Lung (tissue), 12 donors: ENCODE results near the gene CDH26. TPM values are rescaled to one million over a fixed set of nuclear protein-coding genes. Genes with fewer than 3 reads are reported as not detected.

Experiments
- ATAC-seq: fragments of 200-7000 bp; cut with Tn5 transposase; one replicate; pipeline ENCODE4 v1.9.1; 2020; ENCODE audit warnings: moderate number of reproducible peaks; ENCODE audit not compliant: insufficient read depth, low FRiP score
- DNase-seq, 3 donors: peaks; one replicate each; pipeline ENCODE4 v3.0.0-alpha.2; 2013 to 2017
- H3K27ac ChIP-seq, 2 donors: one replicate each; pipeline ENCODE4 v1.5.1; 2013; ENCODE audit warnings: mild to moderate bottlenecking in 2 of 2, moderate library complexity in 2 of 2, control low read depth in 1 of 2, inconsistent platforms in 1 of 2, low read depth in 1 of 2, low read length in 1 of 2
- H3K27me3 ChIP-seq, 3 donors: one replicate each; pipeline ENCODE4 v1.5.1; 2013; ENCODE audit warnings: low read length in 2 of 3; ENCODE audit not compliant: control insufficient read depth in 3 of 3, insufficient read depth in 3 of 3
- H3K36me3 ChIP-seq, 4 donors: one replicate each; pipeline ENCODE4 v1.5.1; 2013; ENCODE audit warnings: low read length in 4 of 4, mild to moderate bottlenecking in 1 of 4, moderate library complexity in 1 of 4; ENCODE audit not compliant: control insufficient read depth in 4 of 4, insufficient read depth in 4 of 4
- H3K4me1 ChIP-seq, 5 donors: one replicate each; pipeline ENCODE4 v1.5.1; 2013; ENCODE audit warnings: low read length in 5 of 5, mild to moderate bottlenecking in 2 of 5, moderate library complexity in 1 of 5; ENCODE audit not compliant: control insufficient read depth in 5 of 5, insufficient read depth in 5 of 5
- H3K4me3 ChIP-seq: one replicate; pipeline ENCODE4 v1.5.1; 2013; ENCODE audit warnings: mild to moderate bottlenecking, control low read depth, moderate library complexity
- H3K9ac ChIP-seq, 2 donors: one replicate each; pipeline ENCODE4 v1.5.1; 2013; ENCODE audit warnings: low read length in 2 of 2, control low read depth in 1 of 2; ENCODE audit not compliant: insufficient read depth in 1 of 2
- H3K9me3 ChIP-seq, 4 donors: one replicate each; pipeline ENCODE4 v1.5.1; 2013; ENCODE audit warnings: low read length in 3 of 4, mild to moderate bottlenecking in 1 of 4, moderate library complexity in 1 of 4; ENCODE audit not compliant: control insufficient read depth in 4 of 4, insufficient read depth in 3 of 4
- CTCF ChIP-seq: IDR thresholded peaks from 2 replicates; pipeline ENCODE4 v1.5.1; 2012; ENCODE audit warnings: mild to moderate bottlenecking; ENCODE audit errors: control extremely low read depth, extremely low read depth
- WGBS, 2 donors: extraction: QIAGEN DNeasy Blood & Tissue Kit; methylation state at CpG; one replicate each; pipeline ENCODE4 v1.1.7; 2013; 5-methylcytosine and 5-hydroxymethylcytosine counted together
- polyA plus RNA-seq, 2 donors: library from polyadenylated mRNA; stranded (reverse); fragments of 200-250 nt; gene quantifications; one replicate each; pipeline ENCODE4 v1.2.1, GENCODE V29; 2013
- total RNA-seq, 2 donors: library from RNA; depleted of rRNA in 1 of 2; stranded (reverse); fragments of >200 nt in 1 of 2; gene quantifications; one replicate each; pipeline ENCODE4 v1.2.1, GENCODE V29; 2014 to 2021
- donor health status: control.
- donor health status: control.
- donor health status: Bipolar disorder and iron deficiency.
- donor health status: healthy.
- donor health status: DM: yes; HTN: yes; CAD: no.

The CDH26 gene
- total and polyA plus RNA-seq, 4 donors = 5.7 to 11.3 (median 7.8) TPM

DNA sequence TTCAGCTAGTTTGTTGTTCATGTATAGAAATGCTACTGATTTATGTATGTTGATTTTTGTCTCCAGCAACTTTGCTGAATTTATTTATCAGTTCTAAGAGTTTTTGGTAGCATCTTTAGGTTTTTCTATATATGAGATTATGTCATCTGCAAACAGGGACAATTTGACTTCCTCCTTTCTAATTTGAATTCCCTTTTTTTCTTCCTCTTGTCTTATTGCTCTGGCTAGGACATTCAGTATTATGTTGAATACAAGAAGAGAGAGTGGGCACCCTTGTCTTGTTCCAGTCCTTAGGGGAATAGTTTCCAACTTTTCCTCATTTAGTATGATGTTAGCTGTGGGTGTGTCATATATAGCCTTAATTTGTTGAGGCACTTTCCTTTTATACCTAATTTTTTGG, 58.2 kb downstream of the CDH26 start:
- no peaks in the 10 kb centered on the region for H3K4me1 ChIP-seq
- no peak overlapping the region for H3K4me3 ChIP-seq
- no peak for ATAC-seq
- TF ChIP-seq CTCF = no peak
- H3K9me3 ChIP-seq = peaks cover 0 to 3% (median 0%) of the 10 kb centered on the region in 4 donors
- no peak for DNase-seq
- no peaks in the 10 kb centered on the region for H3K27me3 ChIP-seq
- no peak overlapping the region for H3K9ac ChIP-seq
- H3K36me3 ChIP-seq = no peaks in the 10 kb centered on the region
- H3K27ac ChIP-seq = no peak overlapping the region

- ATAC-seq (no peak), DNase-seq (no peak)
- Histone ChIP-seq H3K27ac (no peak overlapping the region), H3K36me3 (no peaks in the 10 kb centered on the region), H3K27me3 (no peaks in the 10 kb centered on the region), H3K9me3 (peaks cover 0 to 3% (median 1%) of the 10 kb centered on the region in 4 donors), H3K9ac (no peak overlapping the region), H3K4me1 (no peaks in the 10 kb centered on the region), H3K4me3 (no peak overlapping the region)
- no peak for TF ChIP-seq CTCF
- WGBS, 2 donors = 96 to 98% methylated on average over 5 of the region's 5 CpGs
Measured at GRCh38 chr20:60020251-60020650, 62.0 kb downstream of the CDH26 start.

- Histone ChIP-seq H3K27ac (no peak overlapping the region), H3K9me3 (peaks cover 0 to 3% (median 0%) of the 10 kb centered on the region in 4 donors), H3K4me3 (no peak overlapping the region), H3K4me1 (no peaks in the 10 kb centered on the region), H3K36me3 (no peaks in the 10 kb centered on the region), H3K27me3 (no peaks in the 10 kb centered on the region), H3K9ac (no peak overlapping the region)
- WGBS, 2 donors = 72 to 78% methylated on average over 1 of the region's 1 CpG
- TF ChIP-seq CTCF = no peak
- ATAC-seq (no peak), DNase-seq (no peak)
Measured at GRCh38 chr20:60021104-60021503, 62.9 kb downstream of the CDH26 start.

- WGBS, 2 donors = 86 to 93% methylated on average over 1 of the region's 1 CpG
- ATAC-seq = no peak
- H3K4me3 ChIP-seq = no peak overlapping the region
Measured at GRCh38 chr20:60022849-60023248, 64.6 kb downstream of the CDH26 start.

More at GRCh38 chr20:60022849-60023248, 64.6 kb downstream of the CDH26 start:
- Histone ChIP-seq H3K9me3 (peaks cover 0 to 6% (median 1%) of the 10 kb centered on the region in 4 donors), H3K36me3 (no peaks in the 10 kb centered on the region), H3K4me1 (no peaks in the 10 kb centered on the region), H3K27me3 (no peaks in the 10 kb centered on the region), H3K27ac (no peak overlapping the region), H3K9ac (no peak overlapping the region)
- no peak for TF ChIP-seq CTCF
- no peak for DNase-seq
